GM18508 (cell line): ENCODE measurements around the gene TOPAZ1.

Experiments
- ATAC-seq: cut with Tn5 transposase; IDR thresholded peaks from one replicate; pipeline ENCODE4 v1.9.1; 2021; ENCODE audit warnings: moderate number of reproducible peaks; ENCODE audit not compliant: insufficient read depth, unreplicated experiment

TOPAZ1 gene

GRCh38 chr3:44240061-44240460 is 1.6 kb upstream of the TOPAZ1 start:
- ATAC-seq: no peak

DNA sequence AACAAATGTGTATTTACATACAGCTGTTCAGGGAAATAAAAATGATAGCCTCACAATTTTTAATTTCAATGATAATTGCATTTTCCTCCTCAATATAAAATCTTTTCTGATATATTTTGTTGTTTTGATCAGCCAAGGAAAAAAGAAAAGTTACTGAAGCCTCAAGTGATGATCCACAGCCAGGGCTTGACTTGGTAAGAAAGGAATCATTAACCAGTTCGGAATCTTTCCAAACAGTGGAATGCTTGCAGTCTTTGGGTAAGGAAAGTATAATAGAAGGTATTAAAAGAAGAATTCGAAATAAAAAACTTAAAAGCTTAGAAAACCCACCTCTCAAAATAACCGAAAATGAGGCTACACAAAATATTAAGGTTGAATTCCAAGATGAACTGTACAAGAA is 1.0 kb downstream of the TOPAZ1 start:
- no peak for ATAC-seq

- no peak for ATAC-seq
These were observed 6.5 kb downstream of the TOPAZ1 start for GRCh38 chr3:44248152-44248551.

- ATAC-seq: no peak
These were observed 10.8 kb downstream of the TOPAZ1 start for GRCh38 chr3:44252332-44252959.

- no peak for ATAC-seq
These were observed 17.7 kb downstream of the TOPAZ1 start for GRCh38 chr3:44259404-44259803.

- no peak for ATAC-seq
These were observed 22.5 kb downstream of the TOPAZ1 start for GRCh38 chr3:44264146-44264545.

GRCh38 chr3:44265815-44266214 is 24.1 kb downstream of the TOPAZ1 start:
- no peak for ATAC-seq

DNA sequence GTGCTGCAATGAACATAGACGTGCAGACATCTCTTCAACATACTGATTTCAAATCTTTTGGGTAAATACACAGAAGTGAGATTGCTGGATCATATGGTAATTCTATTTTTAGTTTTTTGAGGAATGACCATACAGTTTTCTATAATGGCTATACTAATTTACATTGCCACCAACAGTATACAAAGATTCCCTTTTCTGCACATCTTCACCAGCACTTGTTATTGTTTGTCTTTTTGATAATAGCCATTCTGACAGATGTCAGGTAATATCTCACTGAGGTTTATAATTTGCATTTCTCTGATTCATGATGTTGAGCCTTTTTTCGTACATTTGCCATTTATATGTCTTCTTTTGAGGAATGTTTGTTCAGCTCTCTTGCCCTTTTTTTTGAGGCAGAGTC is 30.5 kb downstream of the TOPAZ1 start:
- no peak for ATAC-seq

DNA sequence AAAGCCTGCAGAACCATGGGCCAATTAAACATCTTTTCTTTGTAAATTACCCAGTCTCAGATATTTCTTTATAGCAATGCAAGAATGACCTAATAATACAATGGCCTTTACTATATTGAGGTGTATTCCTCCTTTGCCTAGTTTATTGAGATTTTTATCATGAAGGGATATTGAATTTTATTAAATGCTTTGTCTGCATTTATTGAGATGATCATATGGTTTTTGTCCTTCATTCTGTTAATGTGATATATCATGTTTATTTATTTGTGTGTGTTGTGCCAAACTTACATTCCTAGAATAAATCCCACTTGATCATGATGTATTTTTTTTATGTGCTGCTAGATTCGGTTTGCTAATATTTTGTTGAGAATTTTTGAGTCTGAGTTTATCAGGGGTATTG is 36.2 kb downstream of the TOPAZ1 start:
- no peak for ATAC-seq

DNA sequence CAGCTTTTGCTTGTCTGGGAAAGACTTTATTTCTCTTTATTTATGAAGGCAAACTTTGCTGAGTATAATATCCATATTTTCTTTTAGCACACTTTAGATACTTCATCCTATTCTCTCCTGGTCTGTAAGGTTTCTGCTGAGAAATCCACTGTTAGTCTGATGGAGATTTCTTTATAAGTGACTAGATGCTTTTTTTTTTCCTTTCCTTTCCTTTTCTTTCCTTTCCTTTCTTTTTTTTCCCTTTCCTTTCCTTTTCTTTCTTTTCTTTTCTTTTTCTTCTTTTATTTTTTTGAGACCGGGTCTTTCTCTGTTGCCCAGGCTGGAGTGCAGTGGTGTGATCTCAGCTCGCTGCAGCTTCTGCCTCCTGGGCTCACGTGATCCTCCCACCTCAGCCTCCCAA is 38.4 kb downstream of the TOPAZ1 start:
- ATAC-seq: no peak

GRCh38 chr3:44280631-44281030 is 38.9 kb downstream of the TOPAZ1 start:
- ATAC-seq: no peak

GRCh38 chr3:44284949-44285348 is 43.3 kb downstream of the TOPAZ1 start:
- ATAC-seq: no peak

- no peak for ATAC-seq
These were observed 48.3 kb downstream of the TOPAZ1 start for GRCh38 chr3:44289882-44290462.

GRCh38 chr3:44292276-44292675 is 50.6 kb downstream of the TOPAZ1 start:
- ATAC-seq: no peak

- no peak for ATAC-seq
These were observed 51.3 kb downstream of the TOPAZ1 start for GRCh38 chr3:44292947-44293346.

GRCh38 chr3:44297255-44297654 is 55.6 kb downstream of the TOPAZ1 start:
- ATAC-seq: no peak

- ATAC-seq: no peak
These were observed 60.1 kb downstream of the TOPAZ1 start for GRCh38 chr3:44301746-44302145.

DNA sequence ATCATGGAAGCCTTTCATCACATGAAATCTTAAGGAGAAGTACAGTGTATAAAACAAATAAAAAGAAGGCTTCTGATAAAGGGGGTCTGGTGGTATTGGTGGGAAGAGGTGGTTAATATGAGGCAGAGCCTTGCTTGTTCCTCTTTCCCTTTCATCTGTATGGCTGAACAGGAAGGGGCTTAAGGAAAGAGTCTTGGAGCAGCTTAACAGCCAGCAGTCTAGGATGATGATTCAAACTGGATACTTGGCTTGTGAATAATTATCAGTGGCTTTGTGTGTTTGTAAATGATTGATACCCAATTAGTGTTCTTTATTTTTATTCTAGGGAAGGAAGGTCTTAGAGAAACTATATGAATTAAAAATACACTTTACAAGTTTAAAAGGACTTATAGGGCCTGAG is 67.8 kb downstream of the TOPAZ1 start:
- ATAC-seq: no peak

DNA sequence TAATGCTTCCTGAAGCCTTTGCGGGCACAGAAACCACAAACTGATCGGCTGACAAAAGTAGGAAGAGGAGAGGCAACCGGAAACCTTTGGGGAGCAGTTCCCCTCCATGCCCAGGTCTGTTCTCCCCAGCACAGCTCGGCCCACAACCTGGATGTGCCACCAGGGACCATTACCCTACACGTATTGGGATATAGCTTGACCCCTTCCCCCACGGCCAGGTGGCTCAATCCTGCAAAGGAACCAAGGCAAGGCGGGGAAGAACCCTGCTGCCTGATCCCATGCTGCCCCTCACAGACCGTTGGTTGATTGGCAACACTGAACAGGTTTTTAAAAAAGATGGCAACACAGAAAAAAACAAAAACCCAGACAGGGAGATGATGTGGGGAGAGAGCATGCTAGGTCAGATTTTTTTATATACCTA is 77.2 kb downstream of the TOPAZ1 start:
- ATAC-seq: no peak

GRCh38 chr3:44321335-44321734 is 79.6 kb downstream of the TOPAZ1 start:
- ATAC-seq: no peak

DNA sequence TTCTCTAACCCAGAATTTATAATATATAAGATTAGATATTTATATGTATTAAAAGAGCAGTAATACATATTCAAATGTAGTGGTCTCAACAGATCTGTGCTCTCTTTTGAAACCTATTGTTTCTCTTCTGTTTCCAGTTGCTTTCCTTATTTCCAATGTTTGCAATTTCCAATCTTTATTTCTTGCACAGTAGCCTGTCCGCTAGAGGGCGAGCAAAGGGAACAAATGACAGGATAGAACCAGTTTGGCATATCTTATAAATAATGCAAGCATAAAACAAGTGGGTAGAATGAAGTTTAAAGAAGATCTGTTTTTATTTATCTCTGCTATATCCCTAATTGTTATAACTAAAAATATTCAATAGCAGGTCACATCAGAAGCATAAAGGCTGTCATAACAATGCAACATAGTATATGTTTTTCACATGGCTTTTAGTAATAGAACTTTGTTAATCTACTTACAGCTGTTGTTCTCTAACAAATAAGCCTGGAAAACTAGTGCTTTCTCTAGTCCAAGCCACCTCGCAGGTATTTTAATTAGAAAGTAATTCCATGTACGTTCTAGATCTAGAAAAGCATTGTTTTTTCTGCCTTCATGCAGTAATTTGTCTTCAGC is 81.8 kb downstream of the TOPAZ1 start:
- ATAC-seq: no peak

- ATAC-seq: no peak
These were observed 82.9 kb downstream of the TOPAZ1 start for GRCh38 chr3:44324584-44324983.
